Mesenchymal stem cell (in vitro differentiated cells and primary cell): ENCODE data around the gene OPCML.

Source experiments
- DNase-seq: peaks from one replicate; pipeline ENCODE4 v3.0.0-alpha.2; 2013
- H2AFZ ChIP-seq: one replicate; pipeline ENCODE4 v1.6.1; 2013; ENCODE audit warnings: low read depth, mild to moderate bottlenecking, control low read depth, inconsistent platforms, low read length, moderate library complexity
- H2AK5ac ChIP-seq: 2 replicates; pipeline ENCODE4 v1.6.1; 2013; ENCODE audit warnings: low read length, moderate library complexity, mild to moderate bottlenecking, inconsistent platforms; ENCODE audit not compliant: severe bottlenecking
- H2BK120ac ChIP-seq: one replicate; pipeline ENCODE4 v1.6.1; 2013; ENCODE audit warnings: low read depth, mild to moderate bottlenecking, inconsistent platforms, low read length, moderate library complexity
- H2BK12ac ChIP-seq, 2 experiments: one replicate each; pipeline ENCODE4 v1.6.1; 2013; ENCODE audit warnings: inconsistent platforms in 2 of 2, low read length in 2 of 2, mild to moderate bottlenecking in 2 of 2, moderate library complexity in 2 of 2, control low read depth in 1 of 2
- H2BK15ac ChIP-seq: one replicate; pipeline ENCODE4 v1.6.1; 2013; ENCODE audit warnings: mild to moderate bottlenecking, low read depth, inconsistent platforms; ENCODE audit not compliant: poor library complexity, severe bottlenecking
- H2BK5ac ChIP-seq: 2 replicates; pipeline ENCODE4 v1.6.1; 2013; ENCODE audit warnings: low read depth, mild to moderate bottlenecking, low read length, control low read depth, inconsistent platforms; ENCODE audit not compliant: poor library complexity, severe bottlenecking
- H3K14ac ChIP-seq, 2 experiments: one replicate each; pipeline ENCODE4 v1.6.1; 2013; ENCODE audit warnings: inconsistent platforms in 2 of 2, low read length in 2 of 2, control low read depth in 1 of 2, mild to moderate bottlenecking in 1 of 2, moderate library complexity in 1 of 2
- H3K18ac ChIP-seq, 2 experiments: one replicate each; pipeline ENCODE4 v1.6.1; 2013; ENCODE audit warnings: inconsistent platforms in 2 of 2, low read length in 2 of 2, control low read depth in 1 of 2, low read depth in 1 of 2, mild to moderate bottlenecking in 1 of 2
- H3K23ac ChIP-seq, 2 experiments: one replicate each; pipeline ENCODE4 v1.6.1; 2013; ENCODE audit warnings: inconsistent platforms in 2 of 2, low read length in 2 of 2, mild to moderate bottlenecking in 2 of 2, moderate library complexity in 2 of 2, control low read depth in 1 of 2
- H3K27ac ChIP-seq: 2 replicates; pipeline ENCODE4 v1.5.1; 2013; ENCODE audit warnings: mild to moderate bottlenecking, moderate library complexity, low read length, control low read depth, inconsistent platforms; ENCODE audit not compliant: poor library complexity, severe bottlenecking
- H3K27me3 ChIP-seq, 2 experiments: 2 replicates each; pipeline versions ENCODE4 v1.6.1 to v1.7.0; 2013; ENCODE audit warnings: low read length in 2 of 2, mild to moderate bottlenecking in 2 of 2, moderate library complexity in 2 of 2, control low read depth in 1 of 2, inconsistent platforms in 1 of 2; ENCODE audit not compliant: control insufficient read depth in 1 of 2, insufficient read depth in 1 of 2
- H3K36me3 ChIP-seq, 2 experiments: 2 replicates each; pipeline versions ENCODE4 v1.6.1 to v1.7.0; 2013; ENCODE audit warnings: low read length in 2 of 2, control low read depth in 1 of 2, inconsistent platforms in 1 of 2, low read depth in 1 of 2, mild to moderate bottlenecking in 1 of 2; ENCODE audit not compliant: insufficient read depth in 2 of 2, control insufficient read depth in 1 of 2
- H3K4ac ChIP-seq, 2 experiments: one replicate each; pipeline ENCODE4 v1.6.1; 2013; ENCODE audit warnings: inconsistent platforms in 2 of 2, low read length in 2 of 2, mild to moderate bottlenecking in 2 of 2, moderate library complexity in 2 of 2, control low read depth in 1 of 2, low read depth in 1 of 2
- H3K4me1 ChIP-seq: 2 replicates; pipeline ENCODE4 v1.6.1; 2013; ENCODE audit warnings: low read depth, low read length, control low read depth; ENCODE audit not compliant: control insufficient read depth, insufficient read depth
- H3K4me2 ChIP-seq: 2 replicates; pipeline ENCODE4 v1.6.1; 2013; ENCODE audit warnings: low read length, mild to moderate bottlenecking, inconsistent platforms; ENCODE audit not compliant: poor library complexity, severe bottlenecking
- H3K4me3 ChIP-seq, 2 experiments: 2 replicates each; pipeline versions ENCODE4 v1.5.1 to v1.7.0; 2013; ENCODE audit warnings: low read length in 2 of 2, mild to moderate bottlenecking in 2 of 2, control low read depth in 1 of 2, low read depth in 1 of 2; ENCODE audit not compliant: insufficient read depth in 1 of 2
- H3K79me1 ChIP-seq: replicated peaks from 2 replicates; pipeline ENCODE4 v1.6.1; 2013; ENCODE audit warnings: mild to moderate bottlenecking, control low read depth, low read length, inconsistent platforms; ENCODE audit not compliant: poor library complexity, severe bottlenecking
- H3K9ac ChIP-seq: 2 replicates; pipeline ENCODE4 v1.7.0; 2013; ENCODE audit warnings: mild to moderate bottlenecking, low read length, moderate library complexity
- H3K9me3 ChIP-seq: 2 replicates; pipeline ENCODE4 v1.7.0; 2013; ENCODE audit warnings: mild to moderate bottlenecking, low read length; ENCODE audit not compliant: control insufficient read depth
- H4K8ac ChIP-seq: one replicate; pipeline ENCODE4 v1.6.1; 2013; ENCODE audit warnings: inconsistent platforms, mild to moderate bottlenecking, low read length, moderate library complexity
- H4K91ac ChIP-seq: one replicate; pipeline ENCODE4 v1.6.1; 2013; ENCODE audit warnings: mild to moderate bottlenecking, low read length, inconsistent platforms
- WGBS: methylation state at CpG from one replicate; pipeline ENCODE4 v1.1.7; 2013; ENCODE audit warnings: mixed read lengths; 5-methylcytosine and 5-hydroxymethylcytosine counted together

Gene OPCML

GRCh38 chr11:133015457-133015856 is 516.8 kb downstream of the OPCML start:
- Histone ChIP-seq H3K18ac (no peak overlapping the region), H3K14ac (no peak overlapping the region), H3K23ac (no peak overlapping the region), H3K9me3 (no peaks in the 10 kb centered on the region), H3K36me3 (no peaks in the 10 kb centered on the region), H3K4me2 (no peak overlapping the region), H3K4me1 (no peaks in the 10 kb centered on the region), H2AK5ac (no peak overlapping the region), H2BK5ac (no peak overlapping the region), H3K79me1 (no peaks in the 10 kb centered on the region), H4K91ac (no peak overlapping the region), H3K4ac (no peak overlapping the region), H2BK12ac (no peak overlapping the region), H2AFZ (no peak overlapping the region), H3K4me3 (no peak overlapping the region), H3K27me3 (no peaks in the 10 kb centered on the region), H3K9ac (no peak overlapping the region), H2BK15ac (no peak overlapping the region), H4K8ac (no peak overlapping the region), H2BK120ac (no peak overlapping the region), H3K27ac (no peak overlapping the region)
- 93% methylated on average over 1 of the region's 1 CpG for WGBS
- no peak for DNase-seq

GRCh38 chr11:133014337-133014736 is 518.0 kb downstream of the OPCML start:
- Histone ChIP-seq H2AFZ (no peak overlapping the region), H3K27ac (no peak overlapping the region), H2BK15ac (no peak overlapping the region), H3K18ac (no peak overlapping the region), H3K4me3 (no peak overlapping the region), H4K91ac (no peak overlapping the region), H3K14ac (no peak overlapping the region), H3K4ac (no peak overlapping the region), H3K9me3 (no peaks in the 10 kb centered on the region), H2AK5ac (no peak overlapping the region), H4K8ac (no peak overlapping the region), H3K79me1 (no peaks in the 10 kb centered on the region), H3K4me1 (no peaks in the 10 kb centered on the region), H3K27me3 (peaks cover 0 to 3% of the 10 kb centered on the region in 2 experiments), H3K9ac (no peak overlapping the region), H2BK120ac (no peak overlapping the region), H3K36me3 (no peaks in the 10 kb centered on the region), H2BK5ac (no peak overlapping the region), H3K23ac (no peak overlapping the region), H2BK12ac (no peak overlapping the region), H3K4me2 (no peak overlapping the region)
- DNase-seq, result no peak
- WGBS, result 90% methylated on average over 5 of the region's 5 CpGs

GRCh38 chr11:133012803-133013202 is 519.5 kb downstream of the OPCML start:
- H3K4me1 ChIP-seq, result no peaks in the 10 kb centered on the region
- no peak overlapping the region for H3K4me3 ChIP-seq
- H4K8ac ChIP-seq, result no peak overlapping the region
- H3K14ac ChIP-seq, result no peak overlapping the region
- no peak overlapping the region for H2BK120ac ChIP-seq
- no peak overlapping the region for H2AFZ ChIP-seq
- no peak overlapping the region for H3K27ac ChIP-seq
- H2AK5ac ChIP-seq, result no peak overlapping the region
- no peak overlapping the region for H2BK5ac ChIP-seq
- H3K36me3 ChIP-seq, result no peaks in the 10 kb centered on the region
- no peak overlapping the region for H3K18ac ChIP-seq
- H2BK15ac ChIP-seq, result no peak overlapping the region
- H3K9ac ChIP-seq, result no peak overlapping the region
- H3K4ac ChIP-seq, result no peak overlapping the region
- DNase-seq, result no peak
- no peak overlapping the region for H4K91ac ChIP-seq
- H3K9me3 ChIP-seq, result no peaks in the 10 kb centered on the region
- H2BK12ac ChIP-seq, result no peak overlapping the region
- H3K79me1 ChIP-seq, result no peaks in the 10 kb centered on the region
- 95% methylated on average over 4 of the region's 4 CpGs for WGBS
- no peak overlapping the region for H3K4me2 ChIP-seq
- no peak overlapping the region for H3K23ac ChIP-seq
- peaks cover 0 to 4% of the 10 kb centered on the region in 2 experiments for H3K27me3 ChIP-seq

- Histone ChIP-seq H3K27me3 (peaks cover 0 to 4% of the 10 kb centered on the region in 2 experiments), H3K36me3 (no peaks in the 10 kb centered on the region), H3K4me1 (no peaks in the 10 kb centered on the region), H3K27ac (no peak overlapping the region), H2BK15ac (no peak overlapping the region), H3K79me1 (no peaks in the 10 kb centered on the region), H3K9ac (no peak overlapping the region), H2BK120ac (no peak overlapping the region), H3K23ac (no peak overlapping the region), H2BK5ac (no peak overlapping the region), H2BK12ac (no peak overlapping the region), H2AFZ (no peak overlapping the region), H3K14ac (no peak overlapping the region), H3K9me3 (no peaks in the 10 kb centered on the region), H2AK5ac (no peak overlapping the region), H3K4ac (no peak overlapping the region), H3K18ac (no peak overlapping the region), H3K4me3 (no peak overlapping the region), H4K8ac (no peak overlapping the region), H4K91ac (no peak overlapping the region), H3K4me2 (no peak overlapping the region)
- DNase-seq, result no peak
- 33% methylated on average over 1 of the region's 2 CpGs for WGBS
Observed at GRCh38 chr11:133011604-133012003, 520.7 kb downstream of the OPCML start.
